Midbrain (tissue), 1 donor: ENCODE results near the gene CAMKMT.

ENCODE experiments used
- DNase-seq: peaks from one replicate; lab custom pipeline; 2025; lab: John Stamatoyannopoulos, UW

The CAMKMT gene

DNA sequence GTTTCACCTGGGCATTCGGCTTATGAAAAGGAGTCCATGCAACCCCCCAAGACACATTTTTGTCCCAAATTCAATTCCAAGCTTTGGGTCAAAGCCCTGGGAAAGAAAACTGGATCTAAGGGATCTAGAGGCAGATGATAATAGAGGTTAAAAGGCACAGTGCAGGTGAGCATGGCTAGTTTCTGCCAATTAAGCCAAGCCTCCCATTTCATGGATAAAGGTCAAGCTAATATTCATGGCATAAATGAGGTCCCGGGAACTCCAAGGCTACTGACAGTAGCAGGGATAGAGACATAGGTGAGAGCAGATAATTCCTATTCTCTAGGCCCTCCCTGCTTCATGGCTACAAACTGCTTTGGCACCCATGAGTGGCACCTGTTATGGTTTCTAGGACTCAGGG lies 83.1 kb downstream of the CAMKMT start:
- no peak for DNase-seq

DNA sequence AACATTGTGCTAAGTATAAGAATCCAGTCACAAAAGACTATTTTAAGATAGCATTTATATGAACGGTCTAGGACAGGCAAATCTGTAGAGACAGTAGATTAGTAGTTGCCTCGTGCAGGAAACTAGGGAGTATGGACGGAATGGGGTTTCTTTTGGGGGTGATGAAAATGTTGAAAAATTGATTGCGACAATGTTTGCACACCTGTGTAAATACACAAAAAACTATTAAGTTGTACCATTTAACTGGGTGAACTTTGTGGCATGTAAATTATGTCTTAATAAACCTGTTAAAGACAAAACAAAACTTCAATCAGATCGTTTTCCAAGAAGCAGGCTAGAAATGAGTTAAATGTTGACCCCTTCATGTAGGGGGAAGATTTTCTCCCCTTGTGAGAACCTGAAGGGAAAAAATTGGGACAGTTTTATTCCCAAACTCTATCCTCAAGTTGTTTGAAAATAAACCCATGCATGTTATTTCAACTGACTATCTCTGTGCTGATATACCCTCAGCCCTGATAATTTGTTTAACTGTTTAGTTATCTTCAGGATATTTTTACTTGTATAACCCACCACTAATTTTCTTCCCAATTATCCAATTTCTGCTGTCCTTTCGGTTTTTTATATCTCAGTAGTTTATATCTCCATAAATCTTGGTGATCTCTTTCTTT lies 87.2 kb downstream of the CAMKMT start:
- DNase-seq = no peak

DNA sequence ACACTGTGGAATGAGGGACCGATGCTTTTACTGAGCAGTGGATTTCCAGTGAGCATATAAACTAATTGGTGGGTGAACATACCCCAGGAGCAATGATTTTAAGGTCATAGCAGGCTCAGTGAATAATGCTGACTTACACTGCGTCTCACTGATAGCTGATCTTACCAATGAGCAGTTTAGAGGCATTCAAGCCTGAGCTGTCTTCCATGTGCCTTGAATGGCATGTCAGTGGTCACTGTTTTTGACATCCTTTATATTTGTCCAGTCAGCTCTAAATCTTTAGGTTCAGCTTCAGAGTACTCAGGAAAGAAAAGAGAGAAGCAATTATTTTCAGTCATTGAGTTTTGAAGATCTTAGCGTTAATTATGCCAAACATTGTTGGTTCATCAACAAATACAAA lies 88.3 kb downstream of the CAMKMT start:
- no peak for DNase-seq

DNA sequence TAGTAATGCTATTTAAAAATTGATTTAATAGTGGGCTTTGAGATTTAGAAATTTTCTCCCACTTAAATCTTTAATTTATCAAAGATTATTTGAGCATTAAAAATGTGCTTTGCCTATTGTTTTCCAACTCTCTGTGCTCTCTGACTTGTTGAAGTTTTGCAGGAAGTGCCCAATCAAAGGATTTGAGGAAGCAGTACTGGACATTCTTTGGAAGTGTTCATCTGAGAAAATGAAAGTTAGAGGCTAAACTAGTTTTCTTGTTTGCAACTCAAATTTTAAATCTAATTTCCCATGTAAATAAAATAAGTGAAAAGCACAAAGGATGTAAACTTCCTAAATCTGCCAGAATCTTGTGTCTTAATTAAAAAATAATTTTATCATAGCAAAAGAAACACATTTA lies 89.1 kb downstream of the CAMKMT start:
- DNase-seq = no peak

DNA sequence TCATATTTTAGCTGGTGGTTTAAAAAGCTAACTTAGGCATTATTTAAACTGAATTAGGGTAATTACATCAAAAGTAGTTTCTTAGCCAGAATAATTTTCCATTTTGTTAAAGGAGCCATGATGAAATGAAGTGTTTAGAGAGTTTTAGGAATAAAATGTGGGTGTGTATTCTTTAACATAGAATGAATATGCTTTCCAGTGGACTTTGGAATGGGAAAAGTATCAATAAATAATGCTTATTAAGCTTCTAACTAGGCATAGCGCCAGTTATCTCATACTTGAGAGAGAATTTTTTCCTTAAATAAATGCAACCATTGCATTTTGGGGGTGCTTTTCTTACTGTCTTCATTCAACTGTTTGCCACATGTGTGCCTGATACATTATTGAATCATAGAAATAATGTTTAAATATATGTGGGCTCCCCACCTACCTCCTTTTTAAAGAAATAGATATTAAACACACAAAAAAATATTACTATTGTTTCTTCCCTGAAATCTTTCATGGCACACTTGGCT lies 90.4 kb downstream of the CAMKMT start:
- no peak for DNase-seq

DNA sequence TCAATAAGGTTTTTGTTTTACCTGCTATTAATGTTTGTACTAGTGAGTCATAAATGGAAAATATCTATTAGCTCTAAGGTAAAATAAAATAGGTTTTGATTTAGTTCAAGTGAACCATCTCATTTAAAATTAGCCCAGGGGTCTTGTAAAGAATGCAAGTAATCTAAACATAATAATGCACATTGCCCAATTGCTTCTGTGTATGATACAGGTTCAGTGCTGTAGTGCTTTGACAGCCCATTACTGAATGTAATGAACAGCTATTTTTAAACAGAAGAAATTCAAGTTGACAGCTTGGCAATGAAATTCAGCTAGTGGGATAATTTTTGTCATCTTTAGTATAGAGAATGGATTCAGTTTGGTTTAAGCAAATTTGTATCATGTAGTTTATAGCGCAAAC lies 91.5 kb downstream of the CAMKMT start:
- no peak for DNase-seq

DNA sequence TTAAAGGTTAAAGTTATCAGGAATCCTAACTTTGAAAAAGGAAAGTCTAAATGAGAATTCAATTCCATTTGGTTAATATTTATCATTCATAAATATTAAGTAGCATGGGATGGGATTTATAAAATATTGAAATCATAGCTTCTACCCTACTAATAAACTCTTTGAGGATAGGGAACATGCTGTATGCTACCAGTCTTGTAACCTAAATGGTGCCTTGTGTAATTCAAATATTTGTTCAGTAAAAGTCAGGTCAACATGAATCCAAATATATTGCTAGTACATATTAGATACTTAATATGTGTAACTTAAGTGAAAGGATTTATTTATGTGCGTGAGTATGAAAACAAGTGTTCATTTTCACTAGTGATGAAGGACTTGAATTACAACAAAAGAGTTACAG lies 94.1 kb downstream of the CAMKMT start:
- no peak for DNase-seq

DNA sequence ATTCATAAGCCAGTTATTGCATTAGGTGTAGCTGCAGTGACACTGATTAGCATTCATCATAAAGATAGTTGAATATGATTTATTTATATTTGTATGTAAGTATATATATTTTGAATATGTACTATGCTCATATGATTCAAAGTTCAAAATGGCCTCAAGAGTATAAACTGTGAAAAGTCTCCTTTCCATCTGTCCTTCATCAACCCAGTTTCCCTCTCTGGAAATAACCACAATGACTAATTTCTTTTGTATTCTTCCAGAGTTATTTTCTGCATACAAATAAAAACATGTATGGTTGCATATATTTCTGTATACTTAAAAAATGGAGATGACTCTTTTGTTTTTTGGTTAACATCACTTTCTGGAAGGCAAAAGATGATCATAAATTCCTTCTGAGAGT lies 95.2 kb downstream of the CAMKMT start:
- DNase-seq = no peak

DNA sequence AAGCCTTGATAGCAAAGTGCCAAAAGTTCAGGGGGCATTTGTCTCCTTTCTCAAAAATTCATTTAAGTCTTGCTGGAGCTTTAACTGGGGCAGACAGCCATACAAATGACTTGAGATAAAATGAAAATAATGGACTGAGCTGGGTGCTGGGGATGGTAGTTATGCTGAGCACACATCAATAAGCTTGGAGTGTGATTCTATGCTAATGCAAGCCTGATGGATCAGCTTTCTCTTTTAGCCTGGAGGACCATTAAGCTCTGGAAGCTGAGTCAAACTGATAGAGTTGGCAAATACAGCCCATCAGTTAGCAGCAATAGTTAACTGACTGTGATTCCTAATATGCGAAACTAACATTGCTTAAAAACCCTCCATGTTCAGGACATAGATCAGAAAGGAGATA lies 98.0 kb downstream of the CAMKMT start:
- no peak for DNase-seq

DNA sequence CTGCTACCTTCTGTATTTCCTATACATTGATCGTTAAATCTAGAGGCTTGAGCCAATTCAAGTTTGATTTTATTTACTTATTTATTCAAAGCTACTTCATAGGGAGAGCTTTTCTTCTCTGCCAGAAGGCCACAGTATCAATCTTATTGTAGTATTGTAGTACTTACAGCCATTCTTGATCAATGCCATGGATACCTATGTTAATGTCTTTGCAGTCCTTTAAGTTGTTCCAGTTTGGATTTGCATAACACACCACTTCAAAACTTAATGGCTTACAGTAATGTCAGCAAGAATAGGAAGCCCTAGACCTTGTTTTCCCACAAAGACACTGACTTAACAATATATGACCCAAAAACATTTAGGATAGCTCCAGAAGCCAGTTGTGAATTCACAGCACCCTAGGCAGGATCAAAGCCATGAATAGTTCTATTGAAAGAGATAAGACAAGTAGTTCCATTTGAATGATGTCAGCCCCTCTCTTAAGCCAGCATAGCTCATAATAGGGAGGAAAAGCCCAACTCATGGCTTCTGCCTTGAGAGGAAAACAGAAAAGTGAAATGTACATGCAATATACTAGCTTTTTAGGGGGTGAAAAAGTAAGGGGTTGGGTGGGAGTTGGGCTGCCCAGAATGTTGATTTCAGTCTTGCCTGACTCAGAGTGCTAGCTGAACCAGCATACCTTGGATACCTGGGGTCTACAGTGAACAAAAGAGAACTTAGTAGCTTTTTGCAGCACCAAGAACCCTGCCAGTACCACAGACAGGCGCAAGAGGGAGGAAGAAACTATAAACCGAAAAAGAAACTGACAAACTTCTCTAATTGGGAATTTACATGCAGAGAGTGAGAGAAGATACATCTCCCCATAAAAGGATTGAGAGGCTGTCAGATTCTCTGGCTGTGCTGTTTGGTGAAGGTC lies 101.4 kb downstream of the CAMKMT start:
- DNase-seq = no peak

DNA sequence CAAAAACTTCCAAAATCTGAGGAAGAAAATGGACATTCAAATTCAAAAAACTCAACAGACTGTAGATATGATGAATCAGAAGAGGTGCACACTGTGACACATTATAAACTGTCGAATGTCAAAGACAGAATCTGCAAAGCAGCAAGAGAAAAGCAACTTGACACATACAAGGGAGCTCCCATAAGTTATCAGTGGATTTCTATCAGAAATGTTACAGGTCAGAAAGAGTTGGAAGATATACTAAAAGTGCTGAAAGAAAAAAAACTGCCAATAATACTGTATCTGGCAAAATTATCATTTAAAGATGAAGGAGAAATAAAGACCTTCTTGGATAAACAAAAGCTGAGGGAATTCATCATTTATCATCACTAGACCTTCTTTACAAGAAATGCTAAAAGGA lies 102.7 kb downstream of the CAMKMT start:
- DNase-seq = no peak

DNA sequence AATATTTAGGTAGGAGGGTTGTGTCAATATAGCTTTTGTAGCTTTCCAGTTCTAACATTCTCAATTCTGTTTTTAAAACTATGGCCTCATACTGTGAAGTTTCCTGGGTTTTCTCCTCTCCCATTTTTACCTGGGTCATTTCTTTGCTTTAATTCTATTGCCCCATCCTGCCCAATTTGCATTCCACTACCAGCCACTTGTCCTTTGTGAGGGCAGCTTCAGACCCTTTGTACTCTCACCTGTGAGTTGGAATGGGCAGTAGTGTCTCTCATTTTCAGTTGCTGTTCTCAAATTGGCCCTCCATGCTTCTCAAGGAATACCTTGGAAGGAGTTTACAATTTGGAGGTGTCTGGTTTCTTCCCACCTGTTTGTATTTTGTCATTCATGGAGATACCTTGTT lies 108.4 kb downstream of the CAMKMT start:
- DNase-seq = no peak

DNA sequence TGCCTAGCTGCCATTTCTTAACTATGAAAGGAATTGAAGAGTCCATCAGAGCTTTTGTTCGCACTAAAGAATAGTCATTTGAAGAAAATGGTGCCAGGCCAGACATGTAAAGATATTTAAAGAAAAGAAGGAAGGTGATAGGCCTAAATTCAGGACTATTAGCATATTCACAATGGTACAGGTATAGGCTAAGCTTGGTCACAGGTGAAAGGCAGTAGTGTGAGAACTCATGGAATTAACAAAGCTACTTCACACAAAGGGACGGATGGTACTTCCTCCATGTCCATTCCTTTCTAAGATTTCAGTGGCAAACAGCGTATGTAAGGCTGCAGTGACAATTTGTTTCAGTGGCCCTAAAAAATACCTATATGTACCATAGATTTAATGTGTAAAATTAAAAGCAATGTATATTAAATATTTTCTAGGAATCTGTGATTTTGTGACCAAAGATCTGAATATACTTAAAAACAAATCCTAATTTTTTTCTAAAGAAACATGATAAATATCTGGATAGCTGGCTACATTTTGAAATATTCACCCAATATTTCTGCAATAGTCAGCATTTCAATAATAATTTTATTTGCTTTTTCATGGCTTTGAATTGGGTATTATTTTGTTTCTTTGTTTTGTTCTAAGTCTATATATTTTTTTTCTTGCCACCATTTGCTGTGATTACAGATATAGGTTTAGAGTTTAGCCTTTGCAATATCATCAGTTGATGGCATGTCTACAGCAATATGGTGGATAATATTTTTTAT lies 116.1 kb downstream of the CAMKMT start:
- no peak for DNase-seq

DNA sequence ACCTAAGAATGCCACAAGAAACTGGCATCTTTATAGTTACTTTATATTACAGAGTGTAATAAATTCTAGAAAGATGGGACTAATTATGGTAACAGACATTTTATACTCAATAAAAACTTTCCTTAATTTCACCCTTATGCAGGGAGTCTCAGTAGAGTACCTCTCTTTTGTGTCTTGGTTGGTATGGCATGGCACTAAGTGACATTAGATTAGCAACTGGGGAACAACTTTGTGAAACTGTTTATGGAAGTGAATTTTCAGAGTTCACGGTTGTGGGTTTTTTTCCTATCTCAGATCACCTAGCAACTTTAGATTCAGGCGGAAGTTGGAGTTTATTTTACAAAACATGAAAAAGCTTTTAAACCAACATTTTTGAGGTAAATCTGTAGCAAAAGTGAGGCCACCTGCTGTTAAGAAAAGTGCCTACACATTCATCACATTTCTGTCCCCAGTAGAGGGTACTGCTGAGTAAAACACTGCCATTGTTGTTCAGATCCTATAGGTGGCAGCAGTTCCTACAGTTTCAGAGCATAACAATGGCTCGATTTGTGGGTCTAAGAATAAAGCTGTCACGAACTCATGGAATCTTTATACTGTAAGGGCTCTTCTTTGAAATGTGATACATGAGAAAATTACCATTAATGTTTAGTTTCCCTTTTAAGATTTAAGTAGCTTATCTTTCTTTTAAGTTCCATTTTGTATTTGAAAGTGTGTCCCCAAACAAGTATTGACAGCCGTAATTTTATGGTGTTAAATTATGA lies 117.6 kb downstream of the CAMKMT start:
- DNase-seq = peak; percentile 79

DNA sequence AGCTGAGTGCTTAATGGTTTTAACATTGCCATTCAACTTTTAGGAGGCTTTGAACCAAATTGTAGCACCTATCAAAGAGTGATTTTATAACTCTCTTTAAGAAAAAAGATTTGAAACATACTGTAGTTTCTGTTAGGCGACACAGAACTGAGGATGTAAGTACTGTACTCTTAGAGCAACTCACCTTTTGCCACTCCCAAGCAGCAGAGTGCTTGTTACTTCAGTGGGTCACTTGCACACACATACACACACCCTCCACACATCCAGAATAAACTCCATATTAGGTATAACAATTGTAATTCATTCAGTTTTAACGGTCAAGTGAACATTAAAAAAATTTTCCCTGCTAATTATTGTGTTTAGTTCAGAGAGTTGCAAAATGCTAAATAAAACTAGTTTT lies 118.3 kb downstream of the CAMKMT start:
- DNase-seq = no peak

DNA sequence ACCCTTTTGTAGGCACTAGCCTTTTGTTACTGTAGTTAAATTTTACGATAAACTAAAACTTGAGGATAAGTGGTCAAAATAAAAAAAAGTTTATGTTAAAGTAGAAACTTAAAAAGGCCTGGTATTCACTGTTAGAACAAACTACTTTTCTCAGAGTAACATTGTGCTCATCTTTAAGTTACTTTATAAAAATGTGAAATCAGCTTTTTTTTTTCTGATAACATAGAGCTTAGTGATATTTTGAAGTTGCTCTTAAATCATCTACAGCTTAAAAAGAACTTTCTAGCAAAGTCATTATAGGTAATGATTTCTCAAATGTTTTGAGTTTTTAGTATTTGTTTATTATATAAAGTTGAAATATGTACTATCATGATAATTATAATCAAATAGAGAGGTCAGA lies 125.3 kb downstream of the CAMKMT start:
- no peak for DNase-seq

DNA sequence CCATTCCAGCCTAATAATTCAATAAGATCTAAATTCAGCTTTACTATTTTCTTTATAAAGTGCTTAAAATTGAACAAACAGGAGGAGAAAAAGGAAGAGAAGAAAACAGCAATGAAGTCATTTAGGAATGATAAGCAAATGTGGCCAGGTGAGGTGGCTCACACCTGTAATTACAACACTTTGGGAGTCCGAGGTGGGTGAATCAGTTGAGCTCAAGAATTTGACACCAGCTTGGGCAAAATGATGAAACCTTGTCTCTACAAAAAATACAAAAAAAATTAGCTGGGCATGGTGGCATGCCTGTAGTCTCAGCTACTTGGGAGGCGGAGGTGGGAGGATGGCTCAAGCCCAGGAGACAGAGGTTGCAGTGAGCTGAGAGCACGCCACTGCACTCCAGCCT lies 129.0 kb downstream of the CAMKMT start:
- DNase-seq = no peak

DNA sequence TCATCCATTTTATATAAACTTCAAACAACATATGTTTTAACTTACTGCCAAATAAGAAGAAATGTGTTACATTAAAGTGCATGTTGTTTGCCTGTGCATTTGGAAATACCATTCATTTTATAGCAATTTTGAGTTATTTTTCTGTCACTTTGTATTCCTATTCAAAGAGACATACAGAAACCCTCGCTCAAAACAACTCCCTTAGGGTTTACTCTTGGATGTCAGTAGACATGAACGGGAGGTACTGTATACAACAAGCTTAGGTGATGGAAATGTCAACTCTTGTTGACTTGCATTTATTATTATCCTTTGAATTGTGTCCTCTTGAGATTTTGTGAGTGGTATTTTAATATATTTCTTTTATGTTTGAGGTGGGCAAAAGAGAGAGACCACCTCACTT lies 132.3 kb downstream of the CAMKMT start:
- no peak for DNase-seq

DNA sequence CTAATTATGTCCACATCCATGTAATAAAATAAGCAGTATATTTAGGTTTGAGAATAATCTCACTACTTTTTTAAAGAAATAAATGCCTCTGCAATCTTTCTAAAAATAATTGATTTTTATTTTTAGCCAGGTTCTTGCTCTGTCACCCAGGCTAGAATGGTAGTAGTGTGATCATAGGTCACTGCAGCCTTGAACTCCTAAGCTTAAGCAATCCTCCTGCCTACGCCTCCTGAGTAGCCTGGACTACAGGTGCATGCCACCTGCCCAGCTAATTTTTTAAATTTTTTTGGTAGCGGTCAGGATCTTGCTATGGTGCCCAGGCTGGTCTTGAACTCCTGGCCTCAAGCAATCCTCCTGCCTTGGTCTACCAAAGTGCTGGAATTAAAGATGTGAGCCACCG lies 133.3 kb downstream of the CAMKMT start:
- DNase-seq = no peak

DNA sequence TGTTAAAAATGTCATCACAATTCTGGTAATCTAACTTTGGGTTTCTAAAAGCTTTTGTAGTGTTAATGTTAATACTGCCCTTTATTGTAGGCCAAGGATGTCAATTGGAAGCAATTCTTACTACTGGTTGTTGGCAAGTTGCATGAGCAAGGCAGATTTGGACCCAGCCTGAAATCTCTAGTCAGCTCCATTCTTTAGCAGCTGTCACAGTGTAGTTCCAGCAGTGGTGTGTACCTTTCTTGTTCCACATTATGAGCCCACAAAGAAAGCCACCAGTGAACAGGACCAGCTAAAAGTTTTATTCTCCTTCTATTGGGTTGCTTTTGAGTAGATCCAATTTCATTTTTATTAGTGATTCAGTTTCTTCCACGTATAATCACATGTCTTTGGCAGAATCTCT lies 133.8 kb downstream of the CAMKMT start:
- DNase-seq = no peak

DNA sequence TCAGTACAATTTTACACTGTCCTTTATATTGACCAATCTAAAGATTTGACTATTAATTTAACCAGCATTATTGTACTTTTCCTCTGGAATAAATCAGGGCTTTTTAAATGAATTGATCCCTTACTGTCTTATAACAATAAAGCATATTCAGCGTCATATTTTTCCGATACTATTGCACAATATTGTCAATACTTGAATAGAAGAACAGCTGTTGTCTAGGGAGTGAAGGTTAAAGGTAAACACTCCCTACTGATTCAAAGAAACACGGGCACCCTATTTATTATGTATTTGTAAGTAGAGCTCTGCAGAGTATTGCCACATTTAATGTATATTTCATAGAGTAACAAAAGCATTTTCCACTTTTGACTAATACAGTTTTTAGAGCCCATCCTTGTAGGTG lies 134.4 kb downstream of the CAMKMT start:
- DNase-seq = no peak

DNA sequence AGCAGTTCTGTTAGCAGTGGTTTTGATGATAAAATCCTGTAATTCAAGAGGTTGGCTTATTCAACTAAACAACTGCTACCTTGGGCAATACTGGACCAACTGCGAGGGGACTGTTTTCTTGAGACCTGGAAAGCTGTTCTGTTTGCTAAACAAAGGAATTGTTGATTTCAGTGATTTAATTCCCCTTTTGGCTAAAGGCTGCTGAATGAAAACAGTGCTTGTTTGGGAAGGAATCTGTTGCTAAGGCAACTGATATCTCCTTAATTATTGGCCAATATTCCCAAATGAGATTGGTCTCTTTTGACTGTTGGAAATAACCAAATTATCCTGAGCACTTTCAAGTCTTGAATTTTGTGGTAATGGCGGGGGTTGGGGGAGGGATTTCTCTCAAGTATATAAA lies 136.8 kb downstream of the CAMKMT start:
- DNase-seq = no peak
